ENCODE measurements around the gene PGBD5.

PGBD5 gene

GRCh38 chr1:230310381-230311163 lies 115.6 kb downstream of the PGBD5 start:
- TF ChIP-seq CTCF (IDR thresholded peaks at IDR 0.05; ENCODE audit: low read depth, low read length), result peak; percentile 95

GRCh38 chr1:230309646-230310177 lies 116.4 kb downstream of the PGBD5 start:
- TF ChIP-seq CTCF (IDR thresholded peaks at IDR 0.05; ENCODE audit: low read depth, low read length), result no peak
- H3K4me3 ChIP-seq (ENCODE audit: low read depth, low read length), result no peak overlapping the region

More at GRCh38 chr1:230310381-230311163, 115.6 kb downstream of the PGBD5 start:
- no peak overlapping the region for H3K4me3 ChIP-seq (ENCODE audit: low read depth, low read length)

GRCh38 chr1:230308821-230309220 lies 117.3 kb downstream of the PGBD5 start:
- no peak for TF ChIP-seq CTCF (IDR thresholded peaks at IDR 0.05; ENCODE audit: low read depth, low read length)
- no peak overlapping the region for H3K4me3 ChIP-seq (ENCODE audit: low read depth, low read length)

GRCh38 chr1:230308039-230308438 lies 118.1 kb downstream of the PGBD5 start:
- TF ChIP-seq CTCF (IDR thresholded peaks at IDR 0.05; ENCODE audit: low read depth, low read length), result no peak
- H3K4me3 ChIP-seq (ENCODE audit: low read depth, low read length), result no peak overlapping the region

GRCh38 chr1:230307213-230307612 lies 118.9 kb downstream of the PGBD5 start:
- no peak overlapping the region for H3K4me3 ChIP-seq (ENCODE audit: low read depth, low read length)
- no peak for TF ChIP-seq CTCF (IDR thresholded peaks at IDR 0.05; ENCODE audit: low read depth, low read length)

GRCh38 chr1:230306169-230306568 lies 120.0 kb downstream of the PGBD5 start:
- no peak for TF ChIP-seq CTCF (IDR thresholded peaks at IDR 0.05; ENCODE audit: low read depth, low read length)
- no peak overlapping the region for H3K4me3 ChIP-seq (ENCODE audit: low read depth, low read length)

- no peak overlapping the region for H3K4me3 ChIP-seq (ENCODE audit: low read depth, low read length)
- no peak for TF ChIP-seq CTCF (IDR thresholded peaks at IDR 0.05; ENCODE audit: low read depth, low read length)
Measured at GRCh38 chr1:230303822-230304221, 122.3 kb downstream of the PGBD5 start.

All from WI38 (cell line).